B cell (primary cell): ENCODE measurements around the gene RHBDF1. TPM values are rescaled to one million over a fixed set of nuclear protein-coding genes. Genes with fewer than 3 reads are reported as not detected.
A peak's percentile ranks its signal among the peaks of the same experiment; 100 is the strongest.

Experiments
- ATAC-seq: fragments of 200-7000 bp; cut with Tn5 transposase; one replicate; pipeline ENCODE4 v1.10.0; 2021; ENCODE audit warnings: low read depth, mild to moderate bottlenecking, moderate number of reproducible peaks, moderate library complexity
- CTCF ChIA-PET: fragments of 350-600 bp; sonication (Branson Sonifier 250); formaldehyde crosslinking; loops from one replicate; lab custom pipeline; 2021; ENCODE audit warnings: antibody characterized with exemption, inconsistent platforms; lab: Charles Lee
- POLR2A ChIA-PET: fragments of 350-600 bp; sonication (Branson Sonifier 250); formaldehyde crosslinking; loops from one replicate; lab custom pipeline; 2021; ENCODE audit warnings: antibody characterized with exemption; lab: Charles Lee
- DNase-seq: peaks from one replicate; pipeline ENCODE4 v3.0.0; 2013
- H2AFZ ChIP-seq: 2 replicates; pipeline ENCODE4 v1.6.1; 2012; ENCODE audit warnings: mild to moderate bottlenecking, low read depth, low read length; ENCODE audit not compliant: insufficient read depth, poor library complexity, severe bottlenecking
- H3K27ac ChIP-seq, 2 donors: 1 replicate in 1 of 2; 2 replicates in 1 of 2; pipeline ENCODE4 v1.5.1; 2012 to 2013; ENCODE audit warnings: low read length in 2 of 2, mild to moderate bottlenecking in 2 of 2, moderate library complexity in 1 of 2
- H3K27me3 ChIP-seq, 4 experiments: fragments of 200-600 bp in 1 of 4; sonication (generic) in 1 of 4; replicated peaks in 1 of 4; 1 replicate in 2 of 4; 2 replicates in 2 of 4; pipeline versions ENCODE4 v1.6.1 to v1.7.0; 2013 to 2016; ENCODE audit warnings: low read length in 3 of 4, mild to moderate bottlenecking in 2 of 4, mixed read lengths in 1 of 4, moderate library complexity in 1 of 4; ENCODE audit not compliant: insufficient read depth in 4 of 4, control insufficient read depth in 3 of 4; ENCODE audit errors: control extremely low read depth in 1 of 4
- H3K36me3 ChIP-seq, 2 experiments: replicated peaks in 1 of 2; 1 replicate in 1 of 2; 2 replicates in 1 of 2; pipeline versions ENCODE4 v1.6.1 to v1.7.1; 2013; ENCODE audit warnings: low read length in 1 of 2; ENCODE audit not compliant: insufficient read depth in 2 of 2, control insufficient read depth in 1 of 2; ENCODE audit errors: control extremely low read depth in 1 of 2, extremely low read depth in 1 of 2
- H3K4me1 ChIP-seq, 2 donors: fragments of 200-600 bp in 1 of 2; sonication (generic) in 1 of 2; 1 replicate in 1 of 2; 2 replicates in 1 of 2; pipeline versions ENCODE4 v1.5.1 to v1.6.1; 2013 to 2017; ENCODE audit warnings: low read length in 2 of 2; ENCODE audit not compliant: control insufficient read depth in 2 of 2, insufficient read depth in 2 of 2
- H3K4me2 ChIP-seq: replicated peaks from 2 replicates; pipeline ENCODE3; 2012; ENCODE audit warnings: mild to moderate bottlenecking, low read depth, low read length; ENCODE audit not compliant: poor library complexity, severe bottlenecking
- H3K4me3 ChIP-seq, 5 experiments: fragments of 200-600 bp in 1 of 5; sonication (generic) in 1 of 5; 1 replicate in 3 of 5; 2 replicates in 2 of 5; pipeline versions ENCODE4 v1.5.1 to v1.7.0; 2011 to 2016; ENCODE audit warnings: low read length in 4 of 5, mild to moderate bottlenecking in 4 of 5, low read depth in 2 of 5, control low read depth in 1 of 5, moderate library complexity in 1 of 5; ENCODE audit not compliant: insufficient read depth in 1 of 5; ENCODE audit errors: control extremely low read depth in 1 of 5, extremely low read depth in 1 of 5
- H3K79me2 ChIP-seq: fragments of 200-600 bp; sonication (generic); one replicate; pipeline ENCODE4 v1.6.0; 2016; ENCODE audit warnings: low read length; ENCODE audit not compliant: control insufficient read depth, insufficient read depth
- H3K9ac ChIP-seq: fragments of 200-600 bp; sonication (generic); 2 replicates; pipeline ENCODE4 v1.6.1; 2017; ENCODE audit warnings: mild to moderate bottlenecking, low read length, moderate library complexity
- H3K9me3 ChIP-seq, 3 donors: one replicate each; pipeline versions ENCODE4 v1.6.1 to v1.7.1; 2013; ENCODE audit warnings: low read length in 2 of 3; ENCODE audit not compliant: control insufficient read depth in 2 of 3, insufficient read depth in 1 of 3; ENCODE audit errors: control extremely low read depth in 1 of 3
- H4K20me1 ChIP-seq: 2 replicates; pipeline ENCODE4 v1.6.0; 2012; ENCODE audit warnings: mild to moderate bottlenecking, low read length; ENCODE audit not compliant: insufficient read depth, control insufficient read depth, poor library complexity, severe bottlenecking
- H3K27ac Mint-ChIP-seq: one replicate; pipeline ENCODE4 v1.8.0; 2021; ENCODE audit warnings: mixed read lengths
- H3K27me3 Mint-ChIP-seq: one replicate; pipeline ENCODE4 v1.8.0; 2021; ENCODE audit warnings: mixed read lengths
- H3K4me1 Mint-ChIP-seq: one replicate; pipeline ENCODE4 v1.8.0; 2021; ENCODE audit warnings: mixed read lengths
- H3K4me3 Mint-ChIP-seq: one replicate; pipeline ENCODE4 v1.8.0; 2021; ENCODE audit warnings: mixed read lengths
- H3K9me3 Mint-ChIP-seq: one replicate; pipeline ENCODE4 v1.8.0; 2022; ENCODE audit warnings: mixed read lengths; ENCODE audit not compliant: insufficient read depth
- CTCF ChIP-seq: fragments of 200-600 bp; IDR thresholded peaks from one replicate; pipeline ENCODE4 v1.8.0; 2022; ENCODE audit warnings: antibody characterized with exemption, mild to moderate bottlenecking
- EZH2 ChIP-seq: IDR thresholded peaks from 2 replicates; pipeline ENCODE4 v1.6.1; 2012; ENCODE audit warnings: borderline replicate concordance, low read depth, mild to moderate bottlenecking, moderate library complexity, low read length; ENCODE audit not compliant: insufficient read depth, poor library complexity, severe bottlenecking
- WGBS: methylation state at CpG from one replicate; pipeline ENCODE4 v1.1.5; 2013; ENCODE audit warnings: missing lambda C conversion rate; ENCODE audit not compliant: insufficient coverage; 5-methylcytosine and 5-hydroxymethylcytosine counted together
- intact Hi-C: fragments of 100-400 bp; cut with micrococcal nuclease; formaldehyde crosslinking; loops from one replicate; pipeline ENCODE4 v1.10.0; 2022
- polyA plus RNA-seq: library from polyadenylated mRNA; depleted of rRNA; stranded (reverse); fragments of >200 nt; gene quantifications from 2 replicates; pipeline ENCODE4 v1.2.3, GENCODE V29; 2012
- total RNA-seq, 2 donors: library from RNA; stranded (reverse); fragments of 120-200 nt in 1 of 2; gene quantifications; 1 replicate in 1 of 2; 2 replicates in 1 of 2; pipeline versions ENCODE4 v1.2.3 to v1.2.4, GENCODE V29; 2013 to 2022

Gene RHBDF1
- total and polyA plus RNA-seq, 2 donors (not counting 1 experiment from before 2014, with no cell fraction given) = 0.42 to 0.76 TPM

DNA sequence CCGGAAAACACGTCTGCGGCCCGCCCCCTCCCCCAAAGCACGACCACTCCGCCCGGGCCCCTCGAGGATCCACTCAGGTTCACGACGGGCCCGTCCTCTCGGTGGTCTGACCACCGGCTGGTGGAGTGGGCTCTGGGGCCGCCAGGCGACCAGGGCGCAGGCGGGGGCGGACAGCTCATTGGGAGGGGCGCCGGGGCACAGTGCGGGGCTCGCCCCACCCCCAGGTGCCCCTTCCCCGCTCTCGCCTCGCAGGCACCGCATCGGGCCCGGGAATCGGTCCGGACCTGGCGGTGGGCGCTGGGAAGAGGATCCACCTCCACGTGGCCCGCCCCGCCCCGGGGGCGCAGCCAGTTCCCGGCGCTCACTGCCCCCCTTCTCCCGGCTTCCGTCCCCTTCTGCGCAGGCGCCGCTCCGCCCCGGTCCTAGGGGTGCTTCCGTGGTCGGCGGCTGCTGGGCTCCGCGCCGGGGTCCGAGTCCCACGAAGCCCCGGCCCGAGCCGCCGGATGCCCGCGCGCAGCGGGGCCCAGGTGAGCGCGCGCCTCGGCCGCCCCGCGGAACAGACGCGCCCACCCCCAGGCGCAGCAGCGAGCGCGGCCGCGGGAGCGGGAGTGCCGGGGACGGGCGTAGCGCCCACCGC, 5.5 kb upstream of the RHBDF1 start, which contains the start of gene MPG:
TSS of gene MPG (plus strand) at position 419 of the 637 bp plus-strand sequence. CDS start at position 504, 85 bp downstream.
- Histone ChIP-seq H3K79me2 (peaks cover 34% of the 10 kb centered on the region), H3K4me1 (peaks cover 27 to 29% of the 10 kb centered on the region in 2 donors), H4K20me1 (no peaks in the 10 kb centered on the region), H3K27ac (peak within 1 kb of the TSS; percentile 18 to 75), H3K4me3 (peak within 1 kb of the TSS; percentile 24 to 82 (median 77)), H3K9me3 (no peaks in the 10 kb centered on the region), H3K9ac (peak within 1 kb of the TSS; percentile 83), H3K36me3 (peaks cover 0 to 16% of the 10 kb centered on the region in 2 experiments), H3K4me2 (peak within 1 kb of the TSS; percentile 87), H3K27me3 (peaks cover 0 to 17% (median 9%) of the 10 kb centered on the region in 4 experiments), H2AFZ (peak within 1 kb of the TSS; percentile 87)
- H3K27me3 Mint-ChIP-seq = peaks cover 13% of the 10 kb centered on the region
- peaks cover 30% of the 10 kb centered on the region for H3K4me1 Mint-ChIP-seq
- H3K27ac Mint-ChIP-seq = peak within 1 kb of the TSS; percentile 86
- peak within 1 kb of the TSS; percentile 90 for H3K4me3 Mint-ChIP-seq
- ChIA-PET POLR2A (interaction anchor here (0.7 to 1.1 kb wide), 4 partner anchors 12 to 24 kb away, joined by 3 read pairs; partner anchors contain the start of genes POLR3K and SNRNP25), CTCF (interaction anchor here (1.2 to 3.3 kb wide), 4 partner anchors 12 to 39 kb away, joined by 4 to 23 read pairs (median 13); no protein-coding TSS in a partner anchor)
- under 1% methylated on average over 83 of the region's 83 CpGs for WGBS
- TF ChIP-seq EZH2 (no peak), CTCF (no peak)
- H3K9me3 Mint-ChIP-seq = no peaks in the 10 kb centered on the region
- intact Hi-C loops = loop anchor here (1.0 kb wide), 2 partner anchors 13 to 19 kb away; no protein-coding TSS in a partner anchor
- ATAC-seq (peak; percentile 87), DNase-seq (peak; percentile 86)
